Hematopoietic multipotent progenitor cell treated with erythropoietin and hydrocortisone succinate and interleukin-3 and kit ligand, for 17 days (in vitro differentiated cells): ENCODE measurements around the gene SACM1L.

Experiments
- DNase-seq: peaks from one replicate; pipeline ENCODE4 v3.0.0-alpha.2; 2015; ENCODE audit warnings: low spot score

SACM1L gene

GRCh38 chr3:45688882-45689786, at the start of gene SACM1L:
SACM1L (plus strand) TSS chr3:45689396; CDS start chr3:45689466, 70 bp downstream.
- peak; percentile 96 for DNase-seq

DNA sequence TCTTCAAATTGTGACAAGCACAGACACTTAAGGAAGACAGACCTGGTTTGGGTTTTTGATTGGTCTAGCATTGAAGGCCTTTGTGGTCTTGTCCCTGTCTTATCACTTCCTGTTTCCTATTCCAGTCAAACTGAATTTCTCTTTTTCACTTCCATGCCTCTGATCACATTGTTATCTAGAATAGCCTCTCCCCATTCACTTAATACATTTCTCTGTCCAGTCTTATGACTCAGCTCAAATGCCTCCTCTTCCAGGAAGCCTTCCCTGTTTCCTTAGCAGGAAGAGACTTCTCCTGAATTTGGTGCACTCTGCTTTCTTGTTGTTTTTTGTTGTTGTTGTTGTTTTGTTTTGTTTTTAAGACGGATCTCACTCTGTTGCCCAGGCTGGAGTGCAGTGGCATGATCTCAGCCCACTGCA, 49.1 kb upstream of the SACM1L start:
- no peak for DNase-seq

DNA sequence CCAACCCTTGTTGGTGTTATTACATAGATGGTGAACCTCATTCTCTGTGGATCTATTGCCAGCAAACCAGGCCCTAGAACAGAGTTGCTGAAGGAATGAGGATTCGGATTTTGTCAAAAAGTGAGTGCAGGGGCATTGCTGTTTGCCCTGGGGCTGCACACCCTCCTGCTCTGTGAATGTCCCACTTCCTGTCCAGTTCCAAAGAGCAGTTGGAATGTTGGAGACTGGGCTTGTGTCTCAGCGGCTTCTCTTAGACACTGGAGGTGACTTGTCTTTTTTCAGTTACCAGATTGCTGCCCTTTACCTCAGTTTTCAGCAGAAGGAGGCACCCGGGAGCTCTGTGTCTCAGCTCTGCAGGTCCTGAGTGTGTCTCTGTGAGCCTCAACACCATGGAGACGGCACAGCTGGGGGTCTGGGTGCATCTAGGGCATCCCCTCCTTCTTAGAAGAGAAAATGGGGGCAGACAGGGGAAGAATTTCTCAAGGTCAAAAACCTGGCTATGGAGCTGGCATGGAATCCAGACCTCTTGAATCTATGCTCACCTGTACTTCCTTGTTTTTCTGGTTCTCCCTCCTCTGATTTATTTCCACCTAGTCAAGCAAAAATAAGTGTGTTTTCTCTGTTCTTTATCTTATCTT, 48.4 kb upstream of the SACM1L start:
- no peak for DNase-seq

DNA sequence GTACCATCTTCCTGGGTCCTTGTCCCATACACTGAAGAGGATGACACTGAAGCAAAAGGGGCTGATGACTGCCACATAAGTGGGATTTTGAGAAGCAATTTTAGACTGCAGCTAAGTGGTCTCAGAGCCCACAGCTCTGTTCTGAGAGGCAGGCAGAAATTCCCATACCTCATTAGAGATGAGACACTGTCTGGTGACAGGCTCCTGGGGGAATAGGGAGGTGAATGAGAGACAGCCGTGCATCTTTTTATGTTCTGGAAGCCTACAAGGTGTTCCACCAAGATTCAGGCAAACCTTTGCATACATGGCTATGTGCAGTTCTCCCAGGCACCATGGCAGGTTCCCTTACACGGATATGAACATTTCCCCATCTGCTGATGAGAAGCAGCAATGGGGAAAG, 47.4 kb upstream of the SACM1L start:
- no peak for DNase-seq

GRCh38 chr3:45642731-45643152, 46.5 kb upstream of the SACM1L start:
- no peak for DNase-seq

GRCh38 chr3:45644063-45644790, 45.0 kb upstream of the SACM1L start:
- DNase-seq, result no peak

DNA sequence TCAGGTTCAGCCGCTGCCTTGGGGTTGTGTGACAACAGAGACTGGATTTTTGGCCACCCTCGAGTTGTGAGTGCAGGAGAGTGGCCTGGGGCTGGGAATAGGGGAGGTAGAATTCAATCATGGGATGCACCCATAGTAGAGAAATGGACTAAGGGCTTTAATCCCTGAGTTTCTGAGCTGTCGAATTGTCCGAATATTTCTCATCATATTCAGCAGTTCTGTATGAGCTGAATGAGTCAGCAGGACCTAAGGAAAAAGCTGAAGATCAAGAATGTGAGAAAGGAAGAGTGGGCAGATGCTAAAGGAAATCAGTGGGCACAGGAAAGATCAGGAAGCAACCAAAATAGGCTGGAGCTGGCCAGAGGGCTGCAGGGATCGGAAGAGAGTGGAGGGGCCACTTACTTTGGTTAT, 44.4 kb upstream of the SACM1L start:
- DNase-seq, result no peak

DNA sequence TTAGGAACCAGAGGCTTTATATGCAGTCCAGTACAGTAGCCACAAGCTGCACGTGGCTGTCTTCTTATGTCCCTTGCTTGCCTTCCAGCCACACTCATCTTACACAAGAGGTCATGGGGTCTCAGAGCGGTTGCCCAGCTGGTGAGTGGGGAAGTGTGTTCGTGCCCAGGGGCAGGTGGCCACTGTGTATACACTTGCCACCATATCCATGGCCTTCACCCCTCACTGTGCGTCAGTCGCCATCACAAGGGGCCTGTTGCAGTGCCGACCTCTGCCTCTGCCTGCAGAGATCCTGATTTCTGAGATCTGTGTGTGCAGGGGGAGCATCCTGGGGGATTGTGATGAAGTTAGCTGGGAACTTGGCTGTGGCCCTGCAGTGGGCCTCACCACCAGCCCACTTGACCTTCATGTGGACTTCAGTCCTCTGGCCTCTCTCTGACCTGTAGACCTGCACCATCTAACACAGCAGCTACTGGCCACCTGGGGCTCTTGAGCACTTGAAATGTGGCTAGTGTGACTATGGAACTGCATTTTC, 43.1 kb upstream of the SACM1L start:
- no peak for DNase-seq

DNA sequence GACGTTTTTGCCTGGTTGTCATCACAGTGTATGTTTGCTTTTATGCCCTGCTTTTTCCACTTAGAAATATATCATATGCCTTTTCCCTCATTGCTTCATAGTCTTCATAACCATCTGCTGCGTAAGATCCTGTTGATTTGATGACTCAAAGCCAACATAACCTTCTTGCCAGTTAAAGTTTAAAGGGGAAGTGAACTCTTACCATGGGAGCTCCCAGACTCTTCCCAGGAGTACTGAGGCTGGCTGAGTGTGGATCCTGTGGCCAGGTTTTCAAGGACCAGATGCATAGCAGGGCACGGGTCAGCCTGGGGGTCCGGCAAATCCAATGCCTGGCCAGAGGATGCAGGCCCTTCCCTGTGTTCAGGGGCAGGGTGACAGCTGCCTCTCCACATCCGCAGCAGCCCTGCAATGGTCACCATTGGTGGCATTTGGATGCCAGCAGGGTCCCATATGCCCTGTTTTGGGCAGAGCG, 42.0 kb upstream of the SACM1L start:
- DNase-seq, result no peak

DNA sequence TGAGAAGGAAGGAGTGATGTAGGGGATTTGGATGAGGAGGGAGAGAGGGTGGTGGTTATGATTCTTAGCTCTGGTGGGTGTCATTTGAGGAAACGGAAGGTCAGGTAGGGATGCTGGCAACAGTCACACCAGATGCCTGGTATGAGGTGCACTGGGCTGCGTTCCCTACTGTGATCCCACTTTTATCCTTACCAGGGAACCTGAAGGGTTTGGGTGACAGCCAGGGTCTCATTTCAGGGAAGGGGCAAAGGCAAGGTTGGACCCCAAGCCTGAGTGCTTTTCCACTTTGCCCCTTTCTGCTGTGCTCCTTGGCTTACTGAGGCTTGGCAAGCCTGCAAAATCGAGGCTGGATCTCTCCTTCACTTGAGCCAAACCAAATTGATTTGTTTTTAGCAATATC, 36.0 kb upstream of the SACM1L start:
- DNase-seq, result no peak

GRCh38 chr3:45654397-45654944, 34.7 kb upstream of the SACM1L start:
- DNase-seq, result no peak

GRCh38 chr3:45655906-45656305, 33.3 kb upstream of the SACM1L start:
- no peak for DNase-seq

- DNase-seq, result peak; percentile 89
Observed at GRCh38 chr3:45656575-45657363, 32.4 kb upstream of the SACM1L start.

DNA sequence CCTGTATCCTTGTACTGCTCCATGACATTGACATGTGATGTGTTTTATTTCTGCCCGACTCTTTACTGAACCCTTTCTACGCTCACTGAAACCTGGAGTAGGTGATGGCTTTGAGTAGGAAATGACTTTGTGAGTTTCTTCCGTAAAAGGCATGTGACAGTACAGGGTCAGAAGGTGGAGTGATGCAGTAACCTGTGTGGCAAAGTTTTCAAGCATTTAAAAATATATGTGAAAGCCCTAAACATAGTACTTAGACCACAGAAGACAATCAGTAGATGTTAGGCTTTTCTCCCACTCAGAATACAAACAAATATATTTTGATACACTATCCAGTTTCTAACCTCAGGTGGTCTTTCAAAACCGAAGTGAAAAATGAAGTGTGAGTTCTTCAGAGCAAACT, 31.3 kb upstream of the SACM1L start:
- DNase-seq, result no peak

- peak; percentile 73 for DNase-seq
Observed at GRCh38 chr3:45659661-45660566, 29.3 kb upstream of the SACM1L start.

DNA sequence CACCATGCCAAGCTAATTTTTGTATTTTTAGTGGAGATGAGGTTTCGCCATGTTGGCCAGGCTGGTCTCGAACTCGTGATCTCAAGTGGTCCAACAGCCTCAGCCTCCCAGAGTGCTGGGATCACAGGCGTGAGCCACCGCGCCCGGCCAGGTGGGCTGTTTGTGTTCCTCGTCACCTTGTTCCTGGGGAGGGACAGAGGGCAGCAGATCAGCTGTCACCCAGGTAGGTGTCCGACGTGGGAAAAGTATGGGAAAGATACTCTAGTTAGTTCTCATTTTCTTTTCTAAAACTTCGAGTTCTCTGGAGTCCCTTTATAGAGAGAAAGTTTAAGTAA, 28.7 kb upstream of the SACM1L start:
- DNase-seq, result no peak

DNA sequence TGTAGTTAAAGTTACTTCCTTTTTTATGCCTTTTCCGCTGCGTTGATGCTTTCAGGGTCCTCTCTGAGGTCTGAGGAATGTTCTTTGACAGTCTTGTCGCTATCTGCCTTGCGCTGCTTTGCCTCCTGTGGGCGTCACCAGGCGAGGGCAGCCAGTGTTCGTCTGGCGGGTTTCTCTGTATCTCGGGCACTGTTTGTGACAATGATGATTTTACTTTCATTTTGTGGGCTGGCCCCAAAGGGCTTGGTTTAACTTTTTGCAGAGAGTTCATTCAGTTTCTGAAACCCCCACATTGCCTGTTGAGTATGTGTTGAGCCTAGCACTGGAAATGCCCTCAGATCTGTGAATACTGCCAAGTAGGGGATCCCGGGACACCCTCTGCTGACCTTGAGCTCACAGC, 24.6 kb upstream of the SACM1L start:
- DNase-seq, result peak; percentile 64

DNA sequence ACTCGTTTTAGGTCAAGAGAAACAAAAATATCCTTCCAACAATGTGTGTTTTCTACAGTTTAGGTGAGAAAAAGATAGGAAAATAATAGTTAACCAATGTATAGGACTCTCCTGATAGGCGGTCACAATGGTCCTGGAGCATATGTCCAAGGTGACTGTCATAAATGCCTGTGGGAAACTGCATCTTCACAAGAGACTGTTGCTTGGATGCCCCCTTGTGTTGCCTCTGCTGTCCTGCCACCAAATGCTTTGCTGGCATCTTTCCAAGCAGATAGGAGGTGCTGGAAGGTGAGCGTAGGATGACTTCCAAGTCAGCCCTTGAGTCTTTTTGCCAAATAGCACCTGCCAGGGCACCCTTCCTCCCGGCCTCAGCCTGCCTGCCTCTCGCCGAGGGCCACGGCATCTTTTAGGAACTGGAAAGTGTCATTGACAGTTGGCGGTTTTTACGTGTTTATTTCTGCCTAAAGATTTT, 24.1 kb upstream of the SACM1L start:
- DNase-seq, result peak; percentile 95

GRCh38 chr3:45666757-45667431, 22.3 kb upstream of the SACM1L start:
- peak; percentile 29 for DNase-seq

DNA sequence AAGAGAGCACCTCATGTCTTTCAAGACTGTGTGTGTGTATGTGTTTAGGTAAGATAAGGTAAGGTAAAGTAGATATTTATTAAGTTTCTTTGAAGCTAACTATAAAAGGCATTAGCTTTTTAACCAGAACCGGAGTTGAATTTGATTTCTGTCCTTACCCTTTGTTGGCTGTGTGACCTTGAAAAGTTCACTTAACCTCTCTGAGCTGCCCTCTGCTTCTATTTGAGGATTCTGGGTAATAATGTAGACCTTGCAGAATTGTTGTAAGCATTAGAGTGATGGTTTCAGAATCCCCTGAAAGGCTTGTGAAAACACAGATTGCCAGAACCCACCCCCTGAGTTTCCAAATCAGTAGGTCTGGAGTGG, 21.6 kb upstream of the SACM1L start:
- DNase-seq, result no peak
